Measurements from ENCODE around the gene KCNIP4.

KCNIP4 gene

GRCh38 chr4:21835712-21836111, 112.9 kb downstream of the KCNIP4 start:
- no peak for DNase-seq

GRCh38 chr4:21830272-21830671, 118.3 kb downstream of the KCNIP4 start:
- DNase-seq: no peak

DNA sequence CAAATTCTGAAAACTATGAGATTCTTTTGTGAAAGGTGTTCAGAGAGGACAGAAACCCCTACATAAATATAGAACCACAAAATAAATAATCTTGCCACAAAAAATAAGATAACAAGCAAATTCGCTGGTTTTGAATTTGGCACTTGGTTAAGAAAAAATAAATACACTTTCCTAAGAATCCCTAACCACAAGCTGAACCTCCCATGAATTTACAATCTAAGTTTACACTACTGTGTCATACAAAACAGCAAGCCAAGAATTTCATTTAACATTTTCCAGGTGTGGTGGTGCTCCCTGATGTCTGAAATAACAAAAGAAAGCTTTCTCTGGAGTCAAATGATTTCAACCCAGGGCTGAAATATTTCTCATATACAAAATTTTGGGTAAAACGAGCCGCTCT, 121.0 kb downstream of the KCNIP4 start:
- no peak for DNase-seq

- DNase-seq: no peak
Measured at GRCh38 chr4:21826071-21826470, 122.5 kb downstream of the KCNIP4 start.

DNA sequence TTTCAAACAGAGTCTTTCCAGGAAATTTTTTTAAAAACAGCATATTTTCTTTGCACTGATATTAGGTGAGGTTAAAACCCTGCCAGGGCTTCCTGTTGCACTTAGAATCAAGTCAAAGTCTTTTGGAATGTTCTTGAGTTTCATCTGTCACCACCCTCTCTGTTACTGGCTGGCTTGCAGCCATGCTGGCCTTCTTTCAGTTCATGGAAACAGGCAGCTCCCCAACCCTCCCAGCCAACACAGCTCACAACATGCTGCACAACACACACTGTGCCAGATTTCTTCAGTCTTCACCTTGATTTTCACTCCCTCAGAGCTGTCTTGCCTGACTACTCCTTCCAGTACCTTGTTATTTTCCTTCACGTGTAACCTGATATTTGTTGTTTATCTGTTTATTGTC, 129.5 kb downstream of the KCNIP4 start:
- DNase-seq: no peak

- DNase-seq: no peak
Measured at GRCh38 chr4:21815651-21816377, 132.8 kb downstream of the KCNIP4 start.

GRCh38 chr4:21811565-21811964, 137.0 kb downstream of the KCNIP4 start:
- DNase-seq: no peak

DNA sequence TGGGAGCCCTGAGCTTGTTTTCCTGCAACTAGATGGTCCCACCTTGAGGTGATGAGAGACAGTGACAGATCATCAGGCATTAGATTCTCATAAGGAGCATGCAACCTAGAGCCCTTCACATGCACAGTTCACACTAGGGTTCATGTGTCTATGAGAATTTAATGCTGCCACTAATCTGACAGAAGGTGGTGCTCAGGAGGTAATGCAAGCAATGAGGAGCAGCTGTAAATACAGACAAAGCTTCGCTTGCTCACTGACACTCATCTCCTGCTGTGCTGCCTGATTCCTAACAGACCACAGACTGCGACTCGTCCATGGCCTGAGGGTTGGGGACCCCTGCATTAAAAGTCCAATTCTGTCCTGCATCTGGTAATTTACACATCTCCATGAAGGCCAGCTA, 141.6 kb downstream of the KCNIP4 start:
- no peak for DNase-seq

DNA sequence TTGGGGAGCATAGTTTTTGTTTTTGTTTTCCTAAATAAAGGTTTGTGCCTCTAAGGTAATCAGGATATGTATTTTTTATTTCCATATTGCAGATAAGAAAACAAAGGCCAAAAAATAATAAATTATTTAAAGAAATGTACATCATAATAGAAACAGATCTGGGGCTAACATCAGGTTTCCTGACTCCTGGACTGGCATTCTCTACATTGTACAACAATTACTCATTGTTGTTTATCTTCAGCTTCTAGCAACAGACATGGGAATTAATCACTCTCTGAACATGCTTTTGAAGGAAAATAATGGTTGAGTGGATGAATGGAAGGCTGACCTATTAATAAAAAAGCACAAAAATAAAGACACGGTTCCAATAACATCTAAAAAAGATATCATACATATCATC, 146.2 kb downstream of the KCNIP4 start:
- DNase-seq: no peak

- DNase-seq: no peak
Measured at GRCh38 chr4:21801661-21802385, 146.7 kb downstream of the KCNIP4 start.

GRCh38 chr4:21795091-21795490, 153.5 kb downstream of the KCNIP4 start:
- no peak for DNase-seq

GRCh38 chr4:21792736-21793135, 155.8 kb downstream of the KCNIP4 start:
- DNase-seq: no peak

DNA sequence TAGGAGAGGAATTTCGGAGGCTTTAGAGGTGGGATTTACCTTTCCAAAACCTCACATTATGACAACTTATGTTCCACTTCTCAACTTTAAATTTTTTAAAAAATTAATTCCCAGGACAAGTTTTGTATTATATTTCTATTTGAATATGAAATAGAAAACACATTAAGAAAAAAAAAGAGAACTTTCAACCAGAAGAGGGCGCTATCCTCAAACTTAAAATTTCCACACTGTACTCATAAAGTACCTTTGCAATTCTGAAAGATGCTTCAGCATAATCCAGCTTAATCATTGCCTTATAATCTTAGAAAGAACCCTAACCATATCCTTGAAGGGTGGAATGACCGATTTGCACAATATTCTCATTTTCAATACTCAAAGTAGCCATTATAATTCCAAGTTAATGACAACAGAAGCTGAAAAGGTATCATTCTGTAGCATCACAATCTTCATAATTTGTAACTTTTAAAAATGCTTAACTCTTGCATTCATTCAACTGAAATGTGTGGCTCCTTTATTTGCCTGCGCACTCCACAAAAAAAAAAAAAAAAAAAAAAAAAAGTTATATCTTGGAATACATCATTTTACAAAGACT, 158.0 kb downstream of the KCNIP4 start:
- DNase-seq: no peak

DNA sequence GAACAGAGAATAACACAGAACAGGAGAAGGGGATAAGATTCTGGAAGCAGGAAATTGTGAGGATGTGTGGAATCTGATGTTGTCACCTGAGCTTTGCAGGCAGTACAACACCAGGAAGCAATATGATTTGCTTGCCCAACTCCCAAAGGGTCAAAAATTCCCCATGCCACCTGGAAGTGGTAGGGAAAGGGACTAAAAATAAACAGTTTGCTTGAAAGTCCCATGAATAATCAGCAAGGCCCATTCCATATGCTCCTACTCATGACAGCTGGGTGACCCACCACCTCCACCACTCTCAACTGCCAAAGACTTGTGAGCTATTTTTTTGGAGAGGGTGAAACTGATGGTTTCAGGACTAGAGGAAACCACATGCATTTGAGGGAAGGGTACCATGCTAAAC, 168.4 kb downstream of the KCNIP4 start:
- DNase-seq: no peak

GRCh38 chr4:21778702-21779101, 169.9 kb downstream of the KCNIP4 start:
- no peak for DNase-seq

DNA sequence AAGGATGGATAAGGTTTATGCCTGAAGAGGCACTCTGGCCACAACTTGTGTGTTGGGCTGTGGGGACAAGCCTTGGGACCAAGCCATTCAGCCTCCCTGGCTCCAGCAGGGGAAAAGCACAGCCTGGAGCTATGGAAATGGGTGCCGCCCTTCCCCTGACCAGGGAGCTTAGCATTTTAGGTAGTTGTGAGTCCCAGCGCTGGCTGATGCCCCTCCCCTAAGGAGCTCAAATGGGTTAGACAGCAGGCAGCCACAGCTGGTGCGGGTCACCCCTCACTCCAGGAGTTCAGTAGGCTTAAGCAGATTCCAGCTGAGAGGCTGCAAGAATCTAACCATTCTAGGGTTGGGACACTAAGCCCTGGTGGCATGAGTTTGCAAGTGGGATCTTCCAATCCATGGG, 172.9 kb downstream of the KCNIP4 start:
- no peak for DNase-seq

DNA sequence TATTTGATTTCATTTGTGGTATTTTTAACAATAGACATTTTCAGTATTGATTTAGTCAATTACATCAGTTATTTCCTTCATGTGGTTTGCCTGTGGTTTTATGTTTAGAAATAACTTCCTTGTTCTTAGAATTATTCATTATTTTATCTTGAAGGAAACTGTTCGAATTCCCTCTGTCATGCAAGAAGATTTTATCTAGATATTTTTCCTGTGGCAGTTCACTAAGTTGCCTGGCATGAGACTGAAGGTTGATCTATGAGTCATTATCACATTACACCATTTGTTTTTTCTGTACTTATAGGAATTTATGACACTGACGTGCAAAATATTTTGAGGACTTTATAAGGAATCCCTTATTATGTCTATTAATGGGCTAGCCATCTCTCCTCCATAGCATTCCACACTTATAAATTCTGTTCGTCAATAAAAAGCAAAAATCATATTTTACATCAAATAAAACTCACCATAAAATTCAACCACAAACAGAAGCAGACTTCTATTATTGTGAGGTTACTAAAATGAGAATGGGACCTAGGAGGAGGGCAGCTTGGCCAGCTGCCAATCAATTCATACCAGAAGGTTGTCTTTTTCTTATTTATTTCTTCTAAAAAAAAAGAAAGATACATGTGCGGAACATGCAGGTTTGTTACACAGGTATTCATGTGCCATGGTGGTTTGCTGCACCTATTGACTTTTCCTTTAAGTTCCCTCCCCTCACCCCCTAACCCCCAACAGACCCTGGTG, 179.0 kb downstream of the KCNIP4 start:
- DNase-seq: no peak

GRCh38 chr4:21768349-21769310, 179.9 kb downstream of the KCNIP4 start:
- no peak for DNase-seq

DNA sequence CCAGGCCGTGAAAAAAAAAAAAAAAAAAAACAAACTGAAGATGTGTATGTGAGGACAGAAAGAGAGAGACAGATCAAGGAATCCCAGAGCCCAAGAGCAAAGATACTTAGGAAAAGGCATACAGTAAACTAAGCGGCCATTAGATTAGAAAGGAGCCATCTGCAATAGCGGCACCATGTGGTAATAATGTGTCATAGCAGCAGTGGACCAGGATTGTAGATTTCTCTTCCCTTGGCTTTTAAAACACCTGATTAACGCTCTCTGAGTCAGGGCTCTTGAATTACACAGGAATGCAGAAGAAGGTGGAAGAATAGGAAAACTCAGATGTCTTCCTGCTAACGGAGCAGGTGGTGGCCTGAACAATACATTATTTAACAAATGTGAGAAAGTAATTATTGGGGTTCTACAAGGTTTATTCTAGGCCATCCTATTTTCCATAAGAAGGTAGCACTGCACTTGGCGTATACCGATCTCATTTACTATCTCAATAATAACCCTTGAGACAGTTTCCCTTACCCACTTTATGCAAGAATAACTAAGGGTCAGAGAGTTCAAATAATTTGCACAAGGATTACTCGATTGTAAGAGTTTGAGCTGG, 182.7 kb downstream of the KCNIP4 start:
- no peak for DNase-seq

DNA sequence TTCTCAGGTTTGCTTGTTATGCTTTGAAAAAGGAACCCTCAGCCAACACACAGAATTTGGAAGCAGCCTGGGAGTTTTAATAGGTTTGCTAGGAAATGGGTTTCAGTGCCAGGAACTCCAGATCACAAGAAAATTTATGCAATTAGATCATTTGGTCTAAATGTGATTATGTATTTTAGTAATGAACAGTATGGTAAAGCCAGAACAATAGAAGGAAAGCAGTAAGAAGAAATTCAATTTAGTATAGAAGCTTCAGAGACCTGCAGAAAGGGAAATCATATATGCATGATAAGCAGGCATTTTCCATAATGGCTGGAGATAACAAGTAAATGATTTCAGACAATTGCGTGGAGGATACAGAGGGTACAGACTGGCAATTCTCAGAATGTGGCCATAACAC, 184.7 kb downstream of the KCNIP4 start:
- no peak for DNase-seq

GRCh38 chr4:21757248-21757647, 191.3 kb downstream of the KCNIP4 start:
- DNase-seq: no peak

All from activated CD4-positive, CD25-positive, alpha-beta regulatory T cell treated with anti-CD3 and anti-CD28 coated beads, Interleukin-2, amount 50 U/mL, for 72 hours (primary cell).